HG02840 (cell line): Measurements from ENCODE around the gene JPH4.

Source experiments
- ATAC-seq: cut with Tn5 transposase; IDR thresholded peaks from one replicate; pipeline ENCODE4 v1.9.1; 2021; ENCODE audit warnings: mild to moderate bottlenecking, moderate library complexity, moderate number of reproducible peaks; ENCODE audit not compliant: unreplicated experiment, low FRiP score

The JPH4 gene

DNA sequence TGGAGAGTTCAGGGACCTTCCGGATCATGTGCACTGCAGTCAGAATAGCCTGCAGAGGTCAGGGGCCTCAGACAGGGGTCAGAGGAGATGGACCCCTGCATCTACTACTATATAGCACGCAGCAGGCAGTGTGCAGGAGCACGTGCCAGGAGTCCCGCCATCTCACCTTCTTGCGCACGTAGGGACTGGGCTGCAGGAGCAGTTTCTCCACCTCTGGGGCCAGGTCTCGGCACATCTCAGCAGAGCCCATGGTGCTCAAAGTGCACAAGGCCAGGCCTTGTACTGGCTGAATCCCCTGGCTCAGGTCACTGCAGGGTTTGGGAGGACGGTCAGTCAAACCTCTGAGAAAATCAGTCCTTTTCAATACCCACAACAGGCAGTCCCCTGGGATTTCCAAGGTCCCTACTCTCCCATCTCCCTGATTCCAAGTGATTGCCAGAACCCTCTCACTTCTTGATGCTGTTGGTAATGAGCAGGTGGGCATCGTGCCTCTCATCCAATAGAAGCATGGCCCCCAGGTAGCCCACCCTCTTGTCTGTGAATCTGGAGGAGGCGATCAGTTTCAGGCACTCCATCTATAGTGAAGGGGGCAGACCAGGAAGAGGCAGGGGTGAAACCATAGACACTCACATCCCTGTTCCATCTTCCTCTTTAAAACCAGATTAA lies 12.3 kb downstream of the JPH4 start:
- ATAC-seq: no peak

DNA sequence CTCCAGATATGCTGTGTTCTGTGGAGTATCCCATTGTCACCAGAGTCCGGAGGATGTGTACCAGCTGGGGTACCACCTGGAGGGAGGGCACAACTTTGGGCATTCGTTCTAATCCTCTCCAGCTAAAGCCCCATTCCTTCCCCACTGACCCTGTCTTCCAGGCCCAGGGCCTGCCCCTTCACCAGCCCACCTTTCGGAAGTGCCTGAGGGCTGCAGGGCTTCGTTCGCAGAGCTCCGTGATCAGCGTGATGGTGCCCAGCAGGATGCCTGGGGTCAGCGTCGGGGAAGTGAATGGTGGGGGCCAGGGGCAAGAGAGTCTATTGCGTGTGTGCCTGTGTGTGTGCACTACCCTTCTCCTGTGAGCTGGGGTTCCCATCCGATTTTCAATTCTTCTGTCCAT lies 13.0 kb downstream of the JPH4 start:
- no peak for ATAC-seq

DNA sequence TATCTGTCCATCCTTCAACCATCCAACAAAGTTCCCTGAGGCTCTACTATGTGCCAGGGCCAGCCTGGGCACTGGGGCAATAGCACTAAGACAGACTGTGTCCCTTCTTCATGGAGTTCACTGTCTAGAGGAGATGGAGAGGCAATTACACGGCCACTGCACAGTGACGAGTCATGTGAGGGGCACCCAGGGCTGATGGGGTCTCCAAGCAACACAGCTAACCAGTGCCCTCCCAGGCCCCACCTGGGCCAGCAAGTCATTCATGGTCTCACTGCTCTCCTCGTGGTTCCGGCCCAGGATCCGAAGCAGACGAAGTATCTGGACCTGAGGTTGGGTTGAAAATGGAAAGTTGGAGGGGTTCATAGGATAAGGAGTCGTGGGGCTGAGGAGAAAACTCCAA lies 13.7 kb downstream of the JPH4 start:
- ATAC-seq: no peak

DNA sequence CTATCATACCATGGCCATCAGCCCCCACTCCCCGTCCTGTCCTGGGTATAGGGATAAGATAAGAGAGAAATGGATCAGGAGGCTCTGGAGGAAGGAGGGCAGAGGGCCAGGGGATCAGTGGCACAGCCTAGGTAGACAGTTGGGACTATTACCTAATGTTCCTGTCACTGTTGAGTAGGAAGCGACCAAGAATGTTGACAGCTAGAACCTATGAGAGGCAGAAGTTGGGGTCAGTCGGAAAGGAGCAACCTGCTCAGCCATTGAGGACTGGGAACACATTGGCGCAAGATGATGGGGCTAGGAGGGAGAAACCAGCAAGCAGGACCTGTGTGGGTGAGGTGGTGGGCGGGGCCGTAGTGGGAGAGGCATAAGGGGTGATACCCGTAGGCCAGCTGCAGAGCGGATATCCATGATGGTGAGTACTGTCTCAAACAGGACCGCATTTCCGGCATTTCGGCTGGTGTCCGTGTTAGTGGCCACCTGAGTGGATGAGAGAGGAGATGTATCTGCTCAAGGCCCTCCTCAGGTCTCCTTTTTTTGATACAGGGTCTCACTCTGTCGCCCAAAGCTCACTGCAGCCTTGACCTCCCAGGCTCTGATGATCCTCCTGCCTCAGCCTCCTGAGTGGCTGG lies 14.3 kb downstream of the JPH4 start:
- ATAC-seq: no peak

DNA sequence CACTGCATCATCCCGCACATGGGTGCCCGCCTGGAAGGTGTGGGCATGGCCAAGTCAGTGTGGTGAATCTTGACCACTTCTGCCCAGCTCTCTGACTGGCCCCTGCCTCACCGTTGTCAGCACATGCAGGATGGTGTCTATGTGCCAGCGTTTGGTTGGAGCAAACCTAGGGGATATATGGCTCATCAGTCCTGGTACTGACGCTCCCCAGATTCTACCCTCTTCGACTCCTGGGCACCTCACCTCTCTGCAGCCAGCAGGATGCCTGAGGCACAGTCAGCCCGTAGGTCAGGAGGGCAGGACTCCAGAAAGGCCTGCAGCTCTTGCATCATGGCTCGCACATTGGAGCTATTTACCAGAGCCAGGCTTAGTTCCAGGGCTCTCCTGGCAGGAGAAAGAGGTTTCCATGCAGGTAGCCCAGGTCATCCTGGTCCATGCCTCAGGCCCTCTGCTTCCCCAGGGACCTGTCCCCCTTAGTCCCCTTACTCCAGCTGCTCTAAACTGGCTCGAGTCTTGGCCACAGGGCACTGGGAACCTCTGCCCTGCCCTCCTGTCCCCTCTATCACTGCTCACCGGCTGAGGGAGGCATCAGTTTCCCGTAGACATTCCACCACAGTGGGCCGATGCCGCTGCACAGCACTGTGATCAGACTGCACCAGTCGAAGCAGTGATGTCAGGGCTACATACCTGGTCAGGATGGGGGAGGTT lies 15.0 kb downstream of the JPH4 start:
- ATAC-seq: no peak

DNA sequence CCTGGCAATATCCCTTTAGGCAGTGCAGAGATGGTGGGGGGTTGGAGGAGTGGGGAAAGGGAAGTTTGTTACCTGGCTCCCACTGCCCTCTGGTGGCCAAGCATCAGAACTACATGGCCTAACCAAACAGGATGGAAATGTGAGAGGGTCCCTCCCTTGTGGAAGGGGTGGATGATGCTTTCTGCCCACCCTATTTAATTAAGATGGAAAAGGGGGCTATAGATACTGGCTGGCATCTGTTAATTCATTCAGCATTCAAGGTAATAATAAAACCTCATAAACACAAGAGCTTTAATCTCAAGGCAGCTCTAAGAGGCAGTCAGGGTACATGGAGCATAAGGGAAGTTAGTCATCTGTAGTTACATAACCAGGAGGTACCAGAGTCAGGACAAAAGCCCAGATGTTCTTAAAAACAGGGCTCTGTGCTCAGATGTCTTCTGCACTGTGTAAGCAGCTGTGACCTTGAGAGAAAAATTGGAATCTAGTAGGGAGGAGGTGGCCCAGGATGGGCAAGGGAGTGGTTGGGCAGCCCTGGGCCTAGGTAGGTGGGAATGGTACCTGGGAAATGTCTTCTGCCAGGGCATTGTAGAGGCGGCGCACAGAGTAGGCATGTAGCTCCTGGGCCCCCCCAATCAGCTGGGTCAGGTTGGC lies 15.6 kb downstream of the JPH4 start:
- no peak for ATAC-seq

DNA sequence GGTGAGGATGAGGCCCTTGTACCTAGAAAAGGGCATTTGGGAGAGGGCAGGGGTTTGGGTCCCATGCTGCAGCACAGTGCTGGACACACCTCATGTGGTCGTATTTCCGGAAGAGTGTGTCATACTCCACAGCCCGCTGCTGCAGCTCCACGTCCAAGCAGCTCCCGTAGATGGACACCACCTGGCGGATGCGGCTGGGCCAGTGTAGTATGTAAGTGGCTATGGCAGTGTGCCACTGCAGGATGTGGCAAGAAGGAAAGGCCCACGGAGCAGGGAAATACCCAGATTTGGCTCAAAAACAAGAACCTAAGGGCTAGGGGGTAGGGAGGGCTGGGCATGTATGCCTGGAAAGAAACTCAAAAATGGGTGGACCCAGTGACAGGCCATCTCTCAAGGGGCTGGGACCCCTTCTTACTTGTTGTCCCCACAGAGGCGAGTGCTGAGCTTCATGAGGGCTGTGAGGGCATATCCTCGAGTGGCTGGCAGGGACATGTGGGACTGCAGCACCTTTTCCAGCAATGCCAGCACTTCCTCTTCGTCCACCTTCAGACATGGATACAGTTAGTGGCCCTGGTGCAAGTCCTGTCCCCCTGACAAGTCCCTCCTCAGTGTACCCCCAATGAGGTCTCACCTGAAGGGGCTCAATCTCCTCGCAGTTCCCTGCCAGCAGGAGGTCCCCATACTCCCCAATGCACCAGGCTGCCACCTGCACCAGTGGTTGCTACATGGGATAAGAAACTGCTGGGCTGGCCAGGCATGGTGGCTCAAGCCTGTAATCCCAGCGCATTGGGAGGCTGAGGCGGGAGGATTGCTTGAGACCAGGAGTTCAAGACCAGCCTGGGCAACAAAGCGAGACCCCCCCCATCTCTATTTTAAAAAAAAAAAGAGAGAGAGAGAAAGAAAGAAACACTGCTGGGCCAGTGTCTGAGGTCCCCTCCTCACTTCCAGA lies 16.4 kb downstream of the JPH4 start:
- ATAC-seq: no peak

DNA sequence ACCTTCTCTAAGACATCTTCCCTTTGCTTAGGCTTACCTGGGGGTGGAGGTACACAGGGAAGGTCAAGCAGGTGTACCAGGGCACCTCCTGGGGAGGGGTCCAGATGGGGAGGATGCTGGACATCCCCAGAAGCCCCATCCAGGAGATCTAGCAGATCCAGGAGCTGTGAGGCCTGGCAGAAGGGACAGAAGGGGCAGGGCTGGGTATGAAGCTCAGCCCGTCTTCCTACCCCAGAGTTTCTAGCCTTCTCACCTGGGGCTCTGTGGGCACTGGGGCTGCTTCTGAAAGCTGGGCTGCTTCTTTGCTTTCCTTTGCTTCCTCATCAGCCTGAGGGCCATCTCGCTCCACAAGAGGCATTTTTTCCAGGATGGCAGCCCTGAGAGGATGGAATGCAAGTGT lies 17.3 kb downstream of the JPH4 start:
- no peak for ATAC-seq

DNA sequence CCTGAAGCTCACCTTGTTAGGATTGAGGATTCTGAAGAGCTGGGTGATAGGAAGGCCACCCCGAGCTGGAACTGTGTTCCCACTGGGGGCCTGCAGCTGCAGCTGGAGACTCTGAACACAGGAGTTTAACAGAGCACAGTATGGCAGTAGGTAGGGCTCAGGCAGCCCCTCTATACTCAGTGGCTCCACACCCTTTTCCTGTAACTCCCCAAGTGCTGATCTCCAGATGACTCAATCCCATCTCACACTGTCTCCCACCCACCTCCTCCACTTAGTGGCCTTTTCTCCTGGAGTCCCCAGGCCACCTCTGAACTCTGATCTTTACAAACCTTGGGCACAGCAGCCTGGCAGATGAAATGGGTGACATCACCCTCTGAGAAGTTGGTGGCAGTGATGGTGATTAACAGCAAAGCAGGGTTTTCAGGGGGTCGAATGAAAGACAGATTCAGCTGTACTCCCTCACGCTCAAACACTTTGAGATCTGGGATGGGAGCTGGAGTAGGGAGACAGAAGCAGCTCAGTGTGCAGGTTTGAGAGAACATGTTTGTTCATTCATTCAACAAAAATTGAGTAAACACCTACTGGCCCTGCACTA lies 18.6 kb downstream of the JPH4 start:
- no peak for ATAC-seq

DNA sequence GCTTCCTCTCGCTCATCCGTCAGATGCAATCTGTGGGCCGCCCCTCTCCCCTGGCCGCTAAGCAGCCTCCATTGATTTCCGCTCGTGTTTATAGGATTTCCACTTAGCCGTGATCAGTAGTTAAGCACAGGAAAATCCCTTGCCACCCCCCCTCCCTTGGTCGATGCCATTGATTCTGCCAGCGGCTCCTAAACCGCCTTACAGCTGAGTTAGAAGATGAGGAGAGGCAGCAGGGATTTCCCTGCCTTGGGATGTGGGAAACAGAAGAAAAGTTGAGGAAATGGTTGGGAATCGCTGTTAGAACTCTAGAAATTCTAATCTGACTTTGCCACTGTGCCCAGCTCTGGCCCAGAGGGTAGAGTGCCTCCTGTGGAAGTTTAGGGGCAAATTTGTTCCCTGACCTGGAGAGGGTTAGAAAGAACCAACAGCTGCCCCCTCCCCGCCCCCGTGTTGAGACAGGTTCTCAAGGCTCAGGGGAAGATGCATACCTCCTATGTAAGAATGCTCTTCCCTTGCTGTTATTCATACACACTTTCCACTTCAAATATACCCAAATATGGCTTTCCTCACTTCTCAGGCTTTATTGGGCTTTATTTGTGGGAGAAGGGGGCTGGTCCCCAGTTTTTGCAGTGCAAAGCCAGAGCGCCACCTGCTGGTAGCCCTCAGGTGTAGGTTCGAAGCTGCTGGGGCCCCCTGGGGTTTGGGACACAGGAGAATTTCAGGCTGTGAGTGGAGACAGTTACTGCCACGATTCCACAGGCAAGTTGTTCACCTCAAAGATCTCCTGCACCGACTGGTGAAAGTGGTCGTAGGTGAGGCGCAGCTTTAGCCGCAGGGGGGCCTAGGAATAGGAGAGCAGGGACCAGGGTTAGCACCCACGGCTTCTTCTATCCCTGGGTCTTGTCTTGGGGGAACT lies 19.3 kb downstream of the JPH4 start:
- ATAC-seq: no peak

DNA sequence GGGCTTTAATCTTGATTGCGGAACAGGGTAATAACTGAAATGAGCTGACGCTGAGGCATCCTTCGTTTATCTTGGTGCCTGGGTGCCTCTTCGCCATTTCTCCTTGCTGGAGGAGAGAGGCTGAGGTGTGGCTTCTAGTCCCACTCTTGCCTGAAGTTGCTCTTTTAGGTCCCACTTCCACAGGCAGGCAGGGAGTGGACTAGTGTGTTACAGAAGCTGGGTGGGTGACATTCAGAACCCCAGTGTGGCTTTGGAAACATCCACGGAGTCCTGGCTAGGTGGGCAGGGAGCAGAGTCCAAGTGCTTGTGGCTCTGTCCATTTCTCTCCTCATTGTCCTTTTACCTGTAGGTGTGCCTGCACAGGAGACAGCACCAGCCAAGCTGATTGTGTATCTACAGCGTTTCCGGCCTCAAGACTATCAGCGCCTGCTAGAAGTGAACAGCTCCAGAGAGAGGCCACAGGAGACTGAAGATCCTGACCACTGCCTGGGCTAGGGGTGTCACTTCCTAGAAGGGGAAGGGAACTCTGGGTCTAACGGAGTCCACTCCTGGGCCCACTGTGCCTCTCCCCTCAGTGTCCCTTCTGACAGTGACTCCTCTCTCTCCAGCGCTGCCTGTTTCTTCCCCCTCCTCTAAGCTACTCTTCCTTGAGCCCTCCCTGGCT lies 20.1 kb downstream of the JPH4 start:
- ATAC-seq: no peak

DNA sequence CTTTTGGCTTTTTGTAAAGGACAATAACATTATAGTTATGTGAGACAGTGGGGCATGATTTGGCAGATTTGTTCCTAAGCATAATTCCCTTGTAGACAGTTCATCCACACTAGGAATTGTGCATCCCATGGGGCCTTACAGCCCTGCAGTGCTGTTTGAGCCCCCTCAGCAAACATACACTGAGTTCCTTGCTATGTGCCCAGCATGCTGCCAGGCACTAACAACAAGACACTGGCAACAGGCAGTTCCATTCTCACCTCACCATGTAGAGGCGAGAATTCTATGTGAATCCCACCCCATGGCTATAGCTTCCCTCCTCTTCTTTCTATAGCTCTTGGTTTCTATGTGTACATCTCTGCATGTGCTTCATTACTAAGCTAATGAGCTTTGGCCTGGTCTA lies 20.6 kb downstream of the JPH4 start:
- no peak for ATAC-seq

DNA sequence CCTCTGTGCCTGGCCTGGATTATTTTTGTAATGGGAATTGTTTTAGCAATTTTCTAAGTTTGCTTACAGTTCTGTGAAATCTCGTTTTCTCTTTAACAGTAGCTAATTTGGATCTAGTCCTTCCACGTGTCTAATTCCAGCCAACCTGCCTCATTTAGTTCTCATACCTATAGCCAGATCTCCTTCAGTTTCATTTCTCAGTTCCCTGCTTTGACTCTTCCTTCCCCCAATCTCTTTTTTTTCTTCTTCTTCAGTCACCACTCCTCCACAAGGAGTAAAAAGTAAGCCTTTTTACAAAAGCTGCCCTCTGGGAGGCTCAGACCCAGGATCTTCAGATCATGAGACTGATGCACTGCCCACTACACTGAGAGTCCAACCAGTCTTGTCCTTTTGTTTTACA lies 21.1 kb downstream of the JPH4 start:
- ATAC-seq: no peak

DNA sequence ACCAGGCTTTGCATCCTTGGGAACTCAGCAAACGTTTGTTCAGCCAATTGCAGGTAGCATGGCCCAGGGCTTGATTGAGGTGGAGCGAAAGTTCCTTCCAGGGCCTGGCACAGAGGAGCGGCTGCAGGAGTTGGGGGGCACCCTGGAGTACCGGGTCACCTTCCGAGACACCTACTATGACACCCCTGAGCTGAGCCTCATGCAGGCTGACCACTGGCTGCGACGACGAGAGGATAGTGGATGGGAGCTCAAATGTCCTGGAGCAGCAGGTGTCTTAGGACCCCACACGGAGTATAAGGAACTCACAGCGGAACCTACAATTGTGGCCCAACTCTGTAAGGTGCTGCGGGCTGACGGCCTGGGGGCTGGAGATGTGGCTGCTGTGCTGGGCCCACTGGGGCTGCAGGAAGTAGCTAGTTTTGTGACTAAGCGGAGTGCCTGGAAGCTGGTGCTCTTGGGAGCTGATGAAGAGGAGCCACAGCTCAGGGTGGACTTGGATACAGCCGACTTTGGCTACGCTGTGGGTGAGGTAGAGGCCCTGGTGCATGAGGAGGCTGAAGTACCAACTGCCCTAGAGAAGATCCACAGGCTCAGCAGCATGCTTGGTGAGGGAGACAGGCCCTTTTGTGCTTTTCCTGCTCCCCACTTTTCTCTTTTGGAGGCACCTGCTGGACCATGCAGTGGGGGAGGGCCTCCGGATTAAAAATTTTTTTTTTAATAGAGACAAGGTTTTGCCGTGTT lies 21.7 kb downstream of the JPH4 start:
- ATAC-seq: no peak

DNA sequence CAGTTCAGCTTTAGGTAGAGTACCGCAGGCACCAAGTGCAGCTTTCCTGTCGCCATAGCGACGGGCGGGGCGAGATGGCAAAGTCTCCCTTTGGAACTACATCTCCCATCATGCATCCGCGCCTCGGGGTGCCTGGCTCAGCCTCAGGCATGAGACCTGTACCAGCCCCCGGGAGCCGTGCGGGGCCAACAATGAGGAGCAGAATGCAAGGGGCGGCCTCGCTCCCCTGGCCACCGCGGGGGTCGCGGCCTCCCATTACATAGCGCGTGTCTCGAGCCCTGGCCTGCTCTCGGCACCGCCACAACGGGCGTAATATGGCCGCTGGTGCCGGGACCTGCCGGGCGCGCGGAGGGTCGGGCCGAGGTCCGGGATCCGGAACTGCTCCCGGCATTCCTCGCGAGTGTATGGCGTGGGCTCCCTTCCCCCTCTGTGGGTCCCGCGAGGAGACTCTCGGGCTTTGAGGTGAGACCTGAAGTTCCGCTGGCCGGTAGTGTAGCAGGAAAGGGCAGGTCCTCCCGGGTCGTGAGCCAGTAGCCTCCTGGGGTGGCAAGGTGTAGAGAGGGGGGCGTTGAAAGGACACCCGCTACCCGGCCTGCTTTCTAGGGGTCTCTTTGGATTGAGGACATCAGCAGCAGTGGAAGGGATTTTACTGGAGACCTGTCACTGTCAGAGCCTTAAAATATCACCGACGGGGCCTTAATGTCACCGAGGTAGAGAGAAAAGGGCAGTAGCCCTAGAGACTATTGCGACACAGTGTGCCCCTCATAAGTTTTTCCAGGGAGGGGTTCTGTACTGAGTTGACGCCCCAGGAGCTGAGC lies 22.5 kb downstream of the JPH4 start, which contains the start of gene THTPA:
THTPA (plus strand) TSS at position 390 of the 818 bp plus-strand sequence. CDS start 487 bp downstream, outside the sequence.
- peak; percentile 85 for ATAC-seq

DNA sequence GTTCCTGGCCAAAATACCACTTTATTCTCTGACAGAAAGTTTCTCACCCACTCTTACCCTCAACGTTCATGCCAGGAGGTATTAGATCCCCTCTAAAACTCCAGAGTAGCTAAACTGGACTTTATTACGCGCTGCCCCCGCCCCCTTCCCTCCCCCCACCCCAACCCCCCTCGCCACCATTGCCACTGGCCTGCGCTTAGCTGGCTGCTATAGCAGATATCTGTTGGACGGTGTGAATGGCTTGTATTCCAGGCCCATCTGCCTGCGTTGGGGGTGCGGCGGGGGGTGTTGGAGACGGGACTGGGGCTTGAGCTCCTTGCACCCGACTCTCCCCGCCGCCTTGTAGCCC lies 23.1 kb downstream of the JPH4 start:
- no peak for ATAC-seq
